Measurements from ENCODE around the gene LPP. TPM values are rescaled to one million over a fixed set of nuclear protein-coding genes. Genes with fewer than 3 reads are reported as not detected.

LPP gene
- polyA plus RNA-seq, 3 donors: 14.1 to 23.2 (median 15.3) TPM

- H3K4me1 Mint-ChIP-seq: peaks cover 43% of the 10 kb centered on the region
- no peaks in the 10 kb centered on the region for H3K9me3 ChIP-seq (replicated peaks in 1 of 2; ENCODE audit: control insufficient read depth in 1 of 2, insufficient read depth in 1 of 2, low read length in 2 of 2)
- WGBS (ENCODE audit: insufficient coverage): 21% methylated on average over 4 of the region's 4 CpGs
- intact Hi-C loops (cut with micrococcal nuclease): no loop called here
- peak overlapping the region; percentile 78 to 94 (median 88) for H3K27ac Mint-ChIP-seq
- no peaks in the 10 kb centered on the region for H3K27me3 Mint-ChIP-seq (ENCODE audit: low read depth in 3 of 3)
- TF ChIP-seq CTCF (IDR thresholded peaks at IDR 0.05): no peak
- peak overlapping the region; percentile 76 to 86 for H3K27ac ChIP-seq (ENCODE audit: low read depth in 1 of 2, low read length in 2 of 2)
- H4K20me1 ChIP-seq (ENCODE audit: insufficient read depth, low read length): no peaks in the 10 kb centered on the region
- H3K4me3 ChIP-seq (replicated peaks in 1 of 3; ENCODE audit: low read depth in 2 of 3, low read length in 3 of 3): peak overlapping the region in 1 of 3 experiments; percentile 27
- peak overlapping the region; percentile 56 for H3K4me2 ChIP-seq (replicated peaks; ENCODE audit: extremely low read depth, low read length, poor library complexity, severe bottlenecking)
- H3K4me3 Mint-ChIP-seq: peak overlapping the region in 1 of 2 donors; percentile 54
- H3K27me3 ChIP-seq (ENCODE audit: control insufficient read depth in 2 of 2, insufficient read depth in 2 of 2, low read length in 2 of 2): no peaks in the 10 kb centered on the region
- no peaks in the 10 kb centered on the region for H3K79me2 ChIP-seq (ENCODE audit: insufficient read depth, low read length)
- H3K36me3 ChIP-seq (replicated peaks in 1 of 2; ENCODE audit: control insufficient read depth in 1 of 2, insufficient read depth in 2 of 2, low read length in 2 of 2): no peaks in the 10 kb centered on the region
- peaks cover 36 to 56% of the 10 kb centered on the region in 2 donors for H3K4me1 ChIP-seq (ENCODE audit: control insufficient read depth in 1 of 2, insufficient read depth in 2 of 2, low read length in 2 of 2)
- H3K36me3 Mint-ChIP-seq: peaks cover 8 to 20% of the 10 kb centered on the region in 2 donors
- no peaks in the 10 kb centered on the region for H3K9me3 Mint-ChIP-seq
- no peak overlapping the region for H2AFZ ChIP-seq (ENCODE audit: insufficient read depth, low read depth, low read length, poor library complexity, severe bottlenecking)
- DNase-seq: peak; percentile 64 to 76 (median 67)
- peak overlapping the region; percentile 20 for H3K9ac ChIP-seq (ENCODE audit: insufficient read depth, low read length, poor library complexity, severe bottlenecking)
Measured at GRCh38 chr3:188712248-188712924, 558.4 kb downstream of the LPP start.

GRCh38 chr3:188712991-188713390, 559.0 kb downstream of the LPP start:
- peak overlapping the region in 1 of 2 donors; percentile 86 for H3K27ac ChIP-seq (ENCODE audit: low read depth in 1 of 2, low read length in 2 of 2)
- Mint-ChIP-seq H3K9me3 (no peaks in the 10 kb centered on the region), H3K27me3 (ENCODE audit: low read depth in 3 of 3) (no peaks in the 10 kb centered on the region), H3K27ac (peak overlapping the region; percentile 43 to 94 (median 88)), H3K4me1 (peaks cover 37% of the 10 kb centered on the region), H3K4me3 (no peak overlapping the region), H3K36me3 (peaks cover 8 to 20% of the 10 kb centered on the region in 2 donors)
- TF ChIP-seq CTCF (IDR thresholded peaks at IDR 0.05): no peak
- H3K4me2 ChIP-seq (replicated peaks; ENCODE audit: extremely low read depth, low read length, poor library complexity, severe bottlenecking): peak overlapping the region; percentile 56
- peak overlapping the region in 1 of 3 experiments; percentile 27 for H3K4me3 ChIP-seq (replicated peaks in 1 of 3; ENCODE audit: low read depth in 2 of 3, low read length in 3 of 3)
- no peak overlapping the region for H2AFZ ChIP-seq (ENCODE audit: insufficient read depth, low read depth, low read length, poor library complexity, severe bottlenecking)
- no peak overlapping the region for H3K9ac ChIP-seq (ENCODE audit: insufficient read depth, low read length, poor library complexity, severe bottlenecking)
- H3K9me3 ChIP-seq (replicated peaks in 1 of 2; ENCODE audit: control insufficient read depth in 1 of 2, insufficient read depth in 1 of 2, low read length in 2 of 2): no peaks in the 10 kb centered on the region
- no CpG with 5 or more reads among the region's 3 CpGs for WGBS (ENCODE audit: insufficient coverage)
- DNase-seq: peak; percentile 29 to 60 (median 31)
- no peaks in the 10 kb centered on the region for H3K27me3 ChIP-seq (ENCODE audit: control insufficient read depth in 2 of 2, insufficient read depth in 2 of 2, low read length in 2 of 2)
- intact Hi-C loops (cut with micrococcal nuclease): no loop called here
- no peaks in the 10 kb centered on the region for H4K20me1 ChIP-seq (ENCODE audit: insufficient read depth, low read length)
- no peaks in the 10 kb centered on the region for H3K36me3 ChIP-seq (replicated peaks in 1 of 2; ENCODE audit: control insufficient read depth in 1 of 2, insufficient read depth in 2 of 2, low read length in 2 of 2)
- H3K4me1 ChIP-seq (ENCODE audit: control insufficient read depth in 1 of 2, insufficient read depth in 2 of 2, low read length in 2 of 2): peaks cover 30 to 50% of the 10 kb centered on the region in 2 donors
- H3K79me2 ChIP-seq (ENCODE audit: insufficient read depth, low read length): no peaks in the 10 kb centered on the region

Data from CD14-positive monocyte (primary cell).